Measurements from ENCODE around the gene DNM3. TPM values are rescaled to one million over a fixed set of nuclear protein-coding genes. Genes with fewer than 3 reads are reported as not detected.

The DNM3 gene
- total and polyA plus RNA-seq, 2 of the 8 experiments (the other 6 are each of a cell fraction or from before 2014, with no cell fraction given), result 2.0 to 8.5 TPM

GRCh38 chr1:171877701-171878100 lies 36.4 kb downstream of the DNM3 start:
- 93% methylated on average over 3 of the region's 3 CpGs; no CpG with 5 or more reads in 1 of the 2 experiments for WGBS, 2 experiments (ENCODE audit: extremely low coverage in 1 of 2, insufficient coverage in 1 of 2, insufficient read length in 1 of 2, insufficient replicate concordance in 2 of 2, low coverage in 1 of 2, low lambda C conversion rate in 2 of 2, missing lambda C conversion rate in 1 of 2)
- Histone ChIP-seq H3K14ac (ENCODE audit: insufficient read length) (no peak overlapping the region), H2BK15ac (ENCODE audit: low read length) (no peak overlapping the region), H3K23ac (ENCODE audit: insufficient read length) (no peak overlapping the region), H4K5ac (ENCODE audit: insufficient read length, low read depth, low read length) (no peak overlapping the region), H2BK5ac (ENCODE audit: low read depth, low read length) (no peak overlapping the region), H3K4ac (replicated peaks; ENCODE audit: insufficient read length, low read depth, low read length) (no peak overlapping the region), H3K9ac (replicated peaks in 1 of 4; ENCODE audit: extremely low read depth in 1 of 4, low read depth in 3 of 4, low read length in 3 of 4) (no peak overlapping the region), H3K36me3 (ENCODE audit: control insufficient read depth in 2 of 4, insufficient read depth in 4 of 4, low read length in 3 of 4) (no peaks in the 10 kb centered on the region), H2AK5ac (ENCODE audit: low read depth, low read length) (no peak overlapping the region), H3K27ac (ENCODE audit: low read depth, low read length) (no peak overlapping the region), H3K9me3 (ENCODE audit: insufficient read depth in 2 of 2, low read depth in 1 of 2, low read length in 1 of 2) (no peaks in the 10 kb centered on the region), H3K56ac (replicated peaks; ENCODE audit: insufficient read length, low read depth, low read length) (no peak overlapping the region), H4K8ac (ENCODE audit: extremely low read depth, insufficient read depth, low read length) (no peak overlapping the region), H4K20me1 (replicated peaks in 1 of 2; ENCODE audit: control insufficient read depth in 1 of 2, insufficient read depth in 2 of 2, low read length in 2 of 2) (no peaks in the 10 kb centered on the region), H3K79me1 (ENCODE audit: low read depth, low read length) (no peaks in the 10 kb centered on the region), H2BK20ac (ENCODE audit: low read length) (no peak overlapping the region), H3K27me3 (replicated peaks in 1 of 4; ENCODE audit: control insufficient read depth in 3 of 4, extremely low read depth in 1 of 4, insufficient read depth in 3 of 4, low read length in 3 of 4) (no peaks in the 10 kb centered on the region), H4K91ac (replicated peaks; ENCODE audit: insufficient read length, low read length) (no peak overlapping the region), H3K23me2 (ENCODE audit: low read depth, low read length) (no peaks in the 10 kb centered on the region; the same call in 1 of the 2 replicates), H2BK12ac (ENCODE audit: low read depth, low read length) (no peak overlapping the region), H3K4me1 (replicated peaks in 1 of 4; ENCODE audit: control insufficient read depth in 3 of 4, insufficient read depth in 4 of 4, low read length in 3 of 4) (peaks cover 0 to 3% (median 0%) of the 10 kb centered on the region in 4 experiments; a peak in 2 of 7 replicates), H2BK120ac (replicated peaks; ENCODE audit: low read depth, low read length) (no peak overlapping the region), H3K4me3 (ENCODE audit: extremely low read depth in 1 of 4, insufficient read depth in 2 of 4, low read depth in 3 of 4, low read length in 4 of 4) (no peak overlapping the region), H3K18ac (ENCODE audit: extremely low read depth, low read length) (no peak overlapping the region), H3K4me2 (ENCODE audit: insufficient read depth in 1 of 2, low read depth in 2 of 2, low read length in 2 of 2) (no peak overlapping the region), H3K79me2 (ENCODE audit: control insufficient read depth in 1 of 2, insufficient read depth in 2 of 2, low read length in 2 of 2) (no peaks in the 10 kb centered on the region), H2AFZ (ENCODE audit: low read length) (no peak overlapping the region)
- TF ChIP-seq RFX5 (IDR thresholded peaks at IDR 0.05; ENCODE audit: borderline replicate concordance, low read depth, low read length) (no peak), CREB1 (IDR thresholded peaks at IDR 0.05) (no peak), CTCF (IDR thresholded peaks at IDR 0.05; ENCODE audit: control extremely low read depth in 1 of 3, insufficient read depth in 1 of 3, low read depth in 1 of 3, low read length in 3 of 3) (no peak), SP4 (IDR thresholded peaks at IDR 0.05; ENCODE audit: low read length) (no peak), EGR1 (IDR thresholded peaks at IDR 0.05; ENCODE audit: borderline replicate concordance, low read depth, low read length) (no peak), SIRT6 (IDR thresholded peaks at IDR 0.05; ENCODE audit: low read length) (no peak), JUND (IDR thresholded peaks at IDR 0.05; ENCODE audit: low read length) (no peak), TAF1 (IDR thresholded peaks at IDR 0.05; ENCODE audit: low read depth, low read length) (no peak), FOSL1 (IDR thresholded peaks at IDR 0.05; ENCODE audit: insufficient read depth, low read depth, low read length) (no peak), TAF7 (optimal IDR thresholded peaks at IDR 0.05; ENCODE audit: borderline replicate concordance, low read depth, low read length) (no peak)
- ChIA-PET POLR2A (ENCODE audit: partially characterized antibody) (no interaction called here), CTCF (ENCODE audit: partially characterized antibody) (interaction anchor here (0.7 to 1.2 kb wide), 2 partner anchors 77 to 249 kb away, joined by 3 read pairs; no protein-coding TSS in a partner anchor)
- DNase-seq (ENCODE audit: low read depth in 1 of 2, low spot score in 2 of 2) (no peak), FAIRE-seq (peak; percentile 42)

Measured in H1 (cell line).